ENCODE results near the gene PEX16.
"Not testable (repeated sequence)": the region's sequence is repeated elsewhere in the genome, so short reads cannot be mapped to it uniquely, and the experiment has no call there.

Gene PEX16

DNA sequence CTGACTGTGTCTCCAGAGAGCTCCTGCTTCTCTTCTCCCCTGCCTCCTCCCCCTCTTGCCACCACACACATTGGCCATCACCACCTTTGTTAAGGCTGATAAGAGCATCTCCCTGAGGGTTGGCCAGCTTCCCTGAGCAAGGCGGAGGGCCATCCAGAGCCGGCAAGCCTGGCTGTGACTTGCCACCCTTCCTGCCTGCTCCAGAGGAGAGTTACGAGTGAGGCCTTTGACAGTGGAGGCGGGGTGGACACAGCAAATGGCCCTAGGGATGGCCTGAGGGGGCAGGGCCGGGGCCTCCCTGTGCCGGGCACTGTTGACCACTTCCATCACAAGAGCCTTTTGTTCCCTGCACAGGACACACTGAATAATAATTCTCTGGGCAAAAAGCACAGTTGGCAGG lies 16.1 kb downstream of the PEX16 start:
- Histone ChIP-seq H3K36me3 (ENCODE audit: control insufficient read depth, insufficient read depth, low read length, severe bottlenecking) (no peaks in the 10 kb centered on the region), H3K9me3 (ENCODE audit: control insufficient read depth, low read length) (no peaks in the 10 kb centered on the region), H3K9ac (ENCODE audit: low read length) (no peak overlapping the region), H3K27me3 (replicated peaks; ENCODE audit: control insufficient read depth, insufficient read depth, low read length) (peaks cover 10% of the 10 kb centered on the region), H3K4me1 (ENCODE audit: control insufficient read depth, insufficient read depth, low read length) (peaks cover 11% of the 10 kb centered on the region), H3K4me3 (ENCODE audit: low read length) (no peak overlapping the region)
- no peak for DNase-seq (ENCODE audit: low read depth)

- H3K9me3 ChIP-seq (ENCODE audit: control insufficient read depth, low read length), result no peaks in the 10 kb centered on the region
- peak overlapping the region; percentile 75 for H3K4me3 ChIP-seq (ENCODE audit: low read length)
- H3K4me1 ChIP-seq (ENCODE audit: control insufficient read depth, insufficient read depth, low read length), result peaks cover 11% of the 10 kb centered on the region
- H3K27me3 ChIP-seq (replicated peaks; ENCODE audit: control insufficient read depth, insufficient read depth, low read length), result peaks cover 13% of the 10 kb centered on the region
- H3K9ac ChIP-seq (ENCODE audit: low read length), result peak overlapping the region; percentile 72
- DNase-seq (ENCODE audit: low read depth), result peak; percentile 19
- no peaks in the 10 kb centered on the region for H3K36me3 ChIP-seq (ENCODE audit: control insufficient read depth, insufficient read depth, low read length, severe bottlenecking)
These were observed 16.6 kb downstream of the PEX16 start for GRCh38 chr11:45900916-45901617.

DNA sequence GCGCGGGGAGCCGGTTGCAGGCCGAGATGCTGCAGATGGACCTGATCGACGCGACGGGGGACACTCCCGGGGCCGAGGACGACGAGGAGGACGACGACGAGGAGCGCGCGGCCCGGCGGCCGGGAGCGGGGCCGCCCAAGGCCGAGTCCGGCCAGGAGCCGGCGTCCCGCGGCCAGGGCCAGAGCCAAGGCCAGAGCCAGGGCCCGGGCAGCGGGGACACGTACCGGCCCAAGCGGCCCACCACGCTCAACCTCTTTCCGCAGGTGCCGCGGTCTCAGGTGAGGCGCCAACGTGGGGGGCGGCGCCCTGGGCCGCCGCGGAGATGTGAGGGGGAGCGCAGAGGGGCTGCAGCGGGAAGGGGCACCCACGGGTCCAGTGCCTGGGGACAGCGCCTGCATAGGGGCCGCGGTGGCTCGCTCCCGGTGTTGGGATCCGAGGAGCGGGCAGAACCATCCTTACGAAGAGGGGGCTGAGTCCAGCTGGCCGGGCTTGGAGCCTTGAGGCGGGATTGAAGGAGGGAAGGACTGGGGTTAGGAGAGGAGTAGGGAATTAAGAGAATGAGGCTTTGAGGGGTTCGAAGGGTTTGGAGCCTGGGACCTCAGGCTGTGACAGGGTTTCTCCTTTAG lies 17.4 kb downstream of the PEX16 start:
- peak overlapping the region; percentile 72 for H3K9ac ChIP-seq (ENCODE audit: low read length)
- DNase-seq (ENCODE audit: low read depth), result peak; percentile 45
- H3K9me3 ChIP-seq (ENCODE audit: control insufficient read depth, low read length); H3K36me3 ChIP-seq (ENCODE audit: control insufficient read depth, insufficient read depth, low read length, severe bottlenecking): not testable (repeated sequence)
- peaks cover 16% of the 10 kb centered on the region for H3K27me3 ChIP-seq (replicated peaks; ENCODE audit: control insufficient read depth, insufficient read depth, low read length)
- H3K4me1 ChIP-seq (ENCODE audit: control insufficient read depth, insufficient read depth, low read length), result peaks cover 11% of the 10 kb centered on the region
- peak overlapping the region; percentile 75 for H3K4me3 ChIP-seq (ENCODE audit: low read length)

- H3K36me3 ChIP-seq (ENCODE audit: control insufficient read depth, insufficient read depth, low read length, severe bottlenecking), result no peaks in the 10 kb centered on the region
- peaks cover 16% of the 10 kb centered on the region for H3K27me3 ChIP-seq (replicated peaks; ENCODE audit: control insufficient read depth, insufficient read depth, low read length)
- peak; percentile 92 for DNase-seq (ENCODE audit: low read depth)
- H3K9me3 ChIP-seq (ENCODE audit: control insufficient read depth, low read length), result no peaks in the 10 kb centered on the region
- H3K4me1 ChIP-seq (ENCODE audit: control insufficient read depth, insufficient read depth, low read length), result peaks cover 11% of the 10 kb centered on the region
- peak overlapping the region; percentile 64 for H3K9ac ChIP-seq (ENCODE audit: low read length)
- H3K4me3 ChIP-seq (ENCODE audit: low read length), result peak overlapping the region; percentile 75
These were observed 18.1 kb downstream of the PEX16 start for GRCh38 chr11:45899448-45900174.

DNA sequence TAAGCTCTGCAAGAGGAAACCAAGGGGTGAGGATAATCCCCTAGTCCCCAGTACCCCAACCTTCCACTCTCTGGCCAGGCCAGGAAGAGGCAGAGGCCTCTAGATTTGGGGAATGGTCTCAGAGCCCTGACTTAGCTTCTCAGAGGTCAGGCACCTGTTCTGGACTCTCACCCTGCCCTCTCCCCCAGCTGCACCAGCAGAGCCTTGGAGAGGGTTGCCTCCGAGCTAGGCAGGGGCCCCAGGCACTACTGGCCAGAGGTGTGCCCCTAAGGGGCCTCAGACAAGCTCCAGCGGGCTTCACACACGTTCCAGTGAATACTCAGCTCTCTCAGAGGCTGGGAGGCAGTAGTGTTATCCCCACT lies 18.6 kb downstream of the PEX16 start:
- H3K9me3 ChIP-seq (ENCODE audit: control insufficient read depth, low read length), result no peaks in the 10 kb centered on the region
- H3K9ac ChIP-seq (ENCODE audit: low read length), result no peak overlapping the region
- peaks cover 11% of the 10 kb centered on the region for H3K4me1 ChIP-seq (ENCODE audit: control insufficient read depth, insufficient read depth, low read length)
- no peak for DNase-seq (ENCODE audit: low read depth)
- H3K4me3 ChIP-seq (ENCODE audit: low read length), result peak overlapping the region; percentile 75
- H3K27me3 ChIP-seq (replicated peaks; ENCODE audit: control insufficient read depth, insufficient read depth, low read length), result peaks cover 16% of the 10 kb centered on the region
- H3K36me3 ChIP-seq (ENCODE audit: control insufficient read depth, insufficient read depth, low read length, severe bottlenecking), result no peaks in the 10 kb centered on the region

DNA sequence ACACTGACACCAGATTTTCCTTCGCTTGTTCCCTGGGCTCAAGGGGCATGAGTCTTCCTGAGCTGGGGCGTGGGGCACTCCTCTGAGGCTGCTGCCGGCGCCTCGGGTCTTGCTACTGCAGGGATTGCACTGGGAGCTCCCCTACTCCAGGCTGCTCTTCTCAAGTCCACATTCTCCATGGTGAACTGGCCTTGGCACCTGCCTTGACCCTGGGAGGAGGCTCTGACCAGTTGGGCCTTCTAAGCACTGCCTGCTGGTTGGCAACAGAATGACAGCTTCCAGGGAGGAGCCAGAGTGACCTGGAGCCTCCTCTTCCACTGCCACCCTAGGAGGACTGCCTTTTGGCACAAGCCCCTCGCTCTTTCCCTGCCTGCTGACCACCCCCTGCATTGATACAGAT lies 20.1 kb downstream of the PEX16 start:
- no peak overlapping the region for H3K9ac ChIP-seq (ENCODE audit: low read length)
- H3K27me3 ChIP-seq (replicated peaks; ENCODE audit: control insufficient read depth, insufficient read depth, low read length), result peaks cover 25% of the 10 kb centered on the region
- H3K4me1 ChIP-seq (ENCODE audit: control insufficient read depth, insufficient read depth, low read length), result peaks cover 19% of the 10 kb centered on the region
- DNase-seq (ENCODE audit: low read depth), result no peak
- no peak overlapping the region for H3K4me3 ChIP-seq (ENCODE audit: low read length)
- no peaks in the 10 kb centered on the region for H3K9me3 ChIP-seq (ENCODE audit: control insufficient read depth, low read length)
- H3K36me3 ChIP-seq (ENCODE audit: control insufficient read depth, insufficient read depth, low read length, severe bottlenecking), result no peaks in the 10 kb centered on the region

DNA sequence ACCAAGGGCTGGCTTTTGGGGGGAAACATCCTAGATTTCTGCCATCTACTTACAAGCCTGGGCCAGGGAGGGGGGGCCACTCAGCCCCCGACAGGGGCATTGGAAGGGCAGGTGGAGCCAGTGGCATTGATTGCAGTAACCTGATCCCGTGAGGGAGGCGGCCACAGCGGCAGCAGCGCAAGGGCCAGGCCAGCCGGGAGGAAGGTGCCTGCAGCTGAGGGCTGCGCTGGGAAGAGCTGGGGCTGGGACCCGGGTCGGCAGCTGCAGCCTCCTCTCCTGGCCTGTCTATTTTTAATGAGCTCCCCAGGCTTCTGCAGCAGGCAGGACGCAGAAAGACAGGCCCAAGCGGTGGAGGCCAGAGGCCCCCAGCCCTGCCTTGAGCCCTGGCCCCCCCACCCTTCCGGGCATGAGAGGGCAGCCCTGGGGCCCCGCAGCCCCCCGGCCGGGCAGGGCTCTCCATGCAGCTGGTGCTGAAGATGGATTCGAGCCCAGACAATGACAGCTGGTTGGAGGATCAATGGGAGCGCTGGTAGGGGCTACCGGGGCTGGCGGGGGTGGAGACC lies 21.2 kb downstream of the PEX16 start:
- Histone ChIP-seq H3K27me3 (replicated peaks; ENCODE audit: control insufficient read depth, insufficient read depth, low read length) (peaks cover 25% of the 10 kb centered on the region), H3K9me3 (ENCODE audit: control insufficient read depth, low read length) (no peaks in the 10 kb centered on the region), H3K36me3 (ENCODE audit: control insufficient read depth, insufficient read depth, low read length, severe bottlenecking) (no peaks in the 10 kb centered on the region), H3K4me1 (ENCODE audit: control insufficient read depth, insufficient read depth, low read length) (peaks cover 20% of the 10 kb centered on the region), H3K9ac (ENCODE audit: low read length) (no peak overlapping the region), H3K4me3 (ENCODE audit: low read length) (no peak overlapping the region)
- DNase-seq (ENCODE audit: low read depth), result no peak

DNA sequence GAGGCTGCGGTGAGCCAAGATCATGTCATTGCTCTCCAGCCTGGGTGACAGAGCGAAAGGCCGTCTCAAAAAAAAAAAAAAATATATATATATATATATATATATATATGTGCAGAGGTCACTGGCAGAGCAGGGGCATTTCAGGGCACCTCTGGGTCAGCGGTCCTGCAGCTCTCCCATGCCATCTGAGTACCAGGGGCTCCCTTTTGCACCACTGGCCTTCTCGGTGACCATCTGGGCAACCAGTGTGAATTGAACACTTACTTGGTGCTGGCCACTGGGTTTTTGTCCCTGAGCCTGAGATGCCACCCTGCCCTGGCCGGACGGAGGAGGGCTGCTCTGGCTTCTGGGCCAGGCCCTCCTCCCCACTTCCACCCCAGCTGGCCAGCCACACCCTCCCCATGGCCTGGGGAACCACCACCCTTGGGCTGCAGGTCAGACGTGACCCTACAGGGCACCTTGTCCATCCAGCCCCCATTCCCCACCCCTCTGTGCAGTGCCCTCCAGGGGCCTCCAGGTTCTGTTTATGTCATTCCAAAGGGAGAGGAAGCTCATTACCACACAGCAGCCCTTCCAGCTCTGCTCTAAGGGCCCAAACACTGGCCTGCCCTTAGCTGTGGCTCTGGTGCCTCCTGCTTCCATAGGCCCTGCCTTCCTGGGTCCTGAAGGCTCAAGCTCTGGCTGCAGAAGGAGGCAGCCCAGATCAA lies 22.0 kb downstream of the PEX16 start:
- Histone ChIP-seq H3K9ac (ENCODE audit: low read length) (no peak overlapping the region), H3K27me3 (replicated peaks; ENCODE audit: control insufficient read depth, insufficient read depth, low read length) (peaks cover 25% of the 10 kb centered on the region), H3K4me3 (ENCODE audit: low read length) (no peak overlapping the region), H3K9me3 (ENCODE audit: control insufficient read depth, low read length) (no peaks in the 10 kb centered on the region), H3K4me1 (ENCODE audit: control insufficient read depth, insufficient read depth, low read length) (peaks cover 18% of the 10 kb centered on the region), H3K36me3 (ENCODE audit: control insufficient read depth, insufficient read depth, low read length, severe bottlenecking) (no peaks in the 10 kb centered on the region)
- DNase-seq (ENCODE audit: low read depth), result no peak

DNA sequence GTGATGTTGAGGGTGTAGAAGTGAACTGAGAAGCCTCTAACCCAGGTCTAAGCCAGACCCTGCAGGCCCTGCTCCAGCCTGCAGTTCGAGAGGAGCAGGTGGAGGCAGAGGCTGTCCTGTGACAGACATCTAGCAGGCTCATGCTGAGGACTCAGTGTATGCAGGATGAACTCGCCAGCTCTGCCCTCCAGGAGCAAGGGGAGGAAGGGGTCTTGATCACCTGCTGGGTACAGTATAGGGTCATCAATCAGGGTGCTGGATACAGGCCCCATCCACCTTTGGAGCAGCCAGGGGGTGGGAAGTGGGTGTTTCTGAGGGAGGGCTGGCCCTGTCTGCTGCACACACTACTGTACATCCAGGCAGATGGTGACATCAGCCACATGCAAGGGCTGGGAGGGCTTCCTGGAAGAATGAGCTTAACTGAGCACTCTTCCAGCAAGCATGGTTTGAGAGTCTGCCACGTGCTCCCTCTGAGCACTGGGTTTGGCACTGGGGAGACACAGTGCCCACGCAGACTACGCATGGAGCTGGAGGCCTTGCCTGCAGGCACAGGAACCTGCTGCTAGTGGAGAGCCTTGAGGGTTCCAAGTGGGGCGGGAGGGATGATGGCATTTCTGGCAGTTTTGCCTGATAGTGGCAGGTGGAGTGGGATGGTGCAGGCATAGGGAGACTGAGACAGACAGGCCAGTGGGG lies 23.0 kb downstream of the PEX16 start:
- Histone ChIP-seq H3K9ac (ENCODE audit: low read length) (no peak overlapping the region), H3K36me3 (ENCODE audit: control insufficient read depth, insufficient read depth, low read length, severe bottlenecking) (no peaks in the 10 kb centered on the region), H3K4me1 (ENCODE audit: control insufficient read depth, insufficient read depth, low read length) (peaks cover 14% of the 10 kb centered on the region), H3K27me3 (replicated peaks; ENCODE audit: control insufficient read depth, insufficient read depth, low read length) (peaks cover 25% of the 10 kb centered on the region), H3K9me3 (ENCODE audit: control insufficient read depth, low read length) (no peaks in the 10 kb centered on the region), H3K4me3 (ENCODE audit: low read length) (no peak overlapping the region)
- no peak for DNase-seq (ENCODE audit: low read depth)

- DNase-seq (ENCODE audit: low read depth), result no peak
- H3K4me3 ChIP-seq (ENCODE audit: low read length), result no peak overlapping the region
- no peak overlapping the region for H3K9ac ChIP-seq (ENCODE audit: low read length)
- no peaks in the 10 kb centered on the region for H3K9me3 ChIP-seq (ENCODE audit: control insufficient read depth, low read length)
- H3K27me3 ChIP-seq (replicated peaks; ENCODE audit: control insufficient read depth, insufficient read depth, low read length), result peaks cover 23% of the 10 kb centered on the region
- H3K4me1 ChIP-seq (ENCODE audit: control insufficient read depth, insufficient read depth, low read length), result peaks cover 9% of the 10 kb centered on the region
- no peaks in the 10 kb centered on the region for H3K36me3 ChIP-seq (ENCODE audit: control insufficient read depth, insufficient read depth, low read length, severe bottlenecking)
These were observed 24.8 kb downstream of the PEX16 start for GRCh38 chr11:45892856-45893255.

All from adipocyte (in vitro differentiated cells).